ENCODE measurements around the gene AGMO. TPM values are rescaled to one million over a fixed set of nuclear protein-coding genes. Genes with fewer than 3 reads are reported as not detected.

The AGMO gene
- total RNA-seq, 6 experiments from 2014 or later = 20.8 to 58.9 (median 33.7) TPM

GRCh38 chr7:15560968-15561367 lies 847 bp downstream of the AGMO start:
- H3K27ac ChIP-seq = peak overlapping the region; percentile 72 to 88 (median 75)
- ATAC-seq (peak; percentile 19 to 47 (median 32)), DNase-seq (no peak)
- no peaks in the 10 kb centered on the region for H3K27me3 ChIP-seq
- intact Hi-C loops (cut with DNase I) = no loop called here
- H3K36me3 ChIP-seq = no peaks in the 10 kb centered on the region
- peak overlapping the region; percentile 24 to 59 (median 48) for H3K4me3 ChIP-seq
- no peak for TF ChIP-seq POLR2A (IDR thresholded peaks at IDR 0.05)
- TF ChIP-seq CTCF (IDR thresholded peaks at IDR 0.05) = no peak
- H3K4me1 ChIP-seq = peaks cover 0 to 10% (median 0%) of the 10 kb centered on the region in 4 donors
- 16% methylated on average over 1 of the region's 1 CpG for WGBS (ENCODE audit: insufficient coverage, low coverage, low lambda C conversion rate, missing lambda C conversion rate)
- H3K9me3 ChIP-seq = no peaks in the 10 kb centered on the region

GRCh38 chr7:15559416-15559928 lies 2.3 kb downstream of the AGMO start:
- no peaks in the 10 kb centered on the region for H3K9me3 ChIP-seq
- H3K4me3 ChIP-seq = peak overlapping the region in 2 of 3 donors; percentile 48 to 59
- TF ChIP-seq POLR2A (IDR thresholded peaks at IDR 0.05) = no peak
- TF ChIP-seq CTCF (IDR thresholded peaks at IDR 0.05) = no peak
- DNase-seq = no peak
- H3K27me3 ChIP-seq = no peaks in the 10 kb centered on the region
- H3K4me1 ChIP-seq = peaks cover 0 to 12% (median 0%) of the 10 kb centered on the region in 4 donors
- WGBS (ENCODE audit: insufficient coverage, low coverage, low lambda C conversion rate, missing lambda C conversion rate) = 24% methylated on average over 3 of the region's 3 CpGs
- intact Hi-C loops (cut with DNase I) = no loop called here
- ATAC-seq = peak in 3 of 4 donors; percentile 9 to 24 (median 14)
- no peaks in the 10 kb centered on the region for H3K36me3 ChIP-seq
- H3K27ac ChIP-seq = peak overlapping the region in 2 of 3 donors; percentile 13 to 75

- Histone ChIP-seq H3K36me3 (no peaks in the 10 kb centered on the region), H3K9me3 (no peaks in the 10 kb centered on the region), H3K27me3 (no peaks in the 10 kb centered on the region), H3K27ac (peak overlapping the region in 1 of 3 donors; percentile 75), H3K4me1 (peaks cover 0 to 15% (median 0%) of the 10 kb centered on the region in 4 donors), H3K4me3 (peak overlapping the region in 1 of 3 donors; percentile 59)
- DNase-seq = no peak
- 36% methylated on average over 2 of the region's 2 CpGs for WGBS (ENCODE audit: insufficient coverage, low coverage, low lambda C conversion rate, missing lambda C conversion rate)
- intact Hi-C loops (cut with DNase I) = no loop called here
- no peak for ATAC-seq
- TF ChIP-seq CTCF (IDR thresholded peaks at IDR 0.05) (no peak), POLR2A (IDR thresholded peaks at IDR 0.05) (no peak)
Observed at GRCh38 chr7:15558756-15559155, 3.1 kb downstream of the AGMO start.

GRCh38 chr7:15557686-15558085 lies 4.1 kb downstream of the AGMO start:
- Histone ChIP-seq H3K9me3 (no peaks in the 10 kb centered on the region), H3K27ac (peak overlapping the region; percentile 30 to 75 (median 65)), H3K4me3 (peak overlapping the region; percentile 4 to 59 (median 38)), H3K27me3 (no peaks in the 10 kb centered on the region), H3K4me1 (peaks cover 0 to 15% (median 0%) of the 10 kb centered on the region in 4 donors), H3K36me3 (no peaks in the 10 kb centered on the region)
- no peak for DNase-seq
- ATAC-seq = peak; percentile 14 to 47 (median 22)
- intact Hi-C loops (cut with DNase I) = no loop called here
- TF ChIP-seq CTCF (IDR thresholded peaks at IDR 0.05) (no peak), POLR2A (IDR thresholded peaks at IDR 0.05) (no peak)

Data from right lobe of liver (tissue), 6 donors.